DMS153 treated with DMSO at 0.1 percent for 48 hours (cell line): ENCODE results near the gene KRTAP26-1.

ENCODE experiments used
- DNase-seq: peaks from one replicate; lab custom pipeline; 2025; ENCODE audit not compliant: unreplicated experiment; lab: John Stamatoyannopoulos, UW

Gene KRTAP26-1

DNA sequence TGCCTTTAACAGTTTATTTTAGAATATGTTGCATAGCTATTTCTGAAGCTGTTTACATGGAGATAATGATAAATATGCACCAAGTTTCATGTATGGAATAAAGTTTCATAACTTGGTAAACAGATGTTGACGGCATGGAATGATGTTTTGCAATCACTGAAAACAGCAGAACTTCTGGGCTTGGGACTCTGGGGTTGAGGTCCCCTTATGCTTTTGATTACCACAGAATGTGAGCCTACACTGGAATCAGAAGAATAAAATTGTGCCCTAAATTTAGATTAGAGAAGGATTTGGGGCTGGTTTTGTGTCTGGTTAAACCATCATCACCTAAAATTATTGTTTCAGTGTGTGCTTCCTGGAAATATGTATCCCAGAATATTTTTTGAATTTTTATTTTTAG, 48.5 kb downstream of the KRTAP26-1 start:
- no peak for DNase-seq

DNA sequence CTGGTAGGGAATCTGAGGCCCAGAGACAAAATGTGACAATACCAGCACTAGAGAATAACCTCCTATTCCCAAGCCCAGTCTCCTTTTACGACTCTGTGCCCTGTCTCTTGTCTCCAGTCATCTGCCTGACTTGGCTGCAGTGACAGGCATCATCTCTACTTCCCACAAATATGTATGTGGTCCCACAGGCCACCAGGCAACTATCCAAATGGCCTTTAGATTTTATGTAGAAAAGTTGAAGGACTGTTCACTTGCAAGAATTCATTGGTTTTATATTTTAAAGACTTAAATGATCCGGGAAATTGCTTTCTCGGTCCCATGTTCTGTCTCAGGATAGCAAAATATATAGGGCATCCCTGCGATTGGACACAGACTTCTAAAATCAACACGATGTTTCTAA, 49.0 kb downstream of the KRTAP26-1 start:
- no peak for DNase-seq

DNA sequence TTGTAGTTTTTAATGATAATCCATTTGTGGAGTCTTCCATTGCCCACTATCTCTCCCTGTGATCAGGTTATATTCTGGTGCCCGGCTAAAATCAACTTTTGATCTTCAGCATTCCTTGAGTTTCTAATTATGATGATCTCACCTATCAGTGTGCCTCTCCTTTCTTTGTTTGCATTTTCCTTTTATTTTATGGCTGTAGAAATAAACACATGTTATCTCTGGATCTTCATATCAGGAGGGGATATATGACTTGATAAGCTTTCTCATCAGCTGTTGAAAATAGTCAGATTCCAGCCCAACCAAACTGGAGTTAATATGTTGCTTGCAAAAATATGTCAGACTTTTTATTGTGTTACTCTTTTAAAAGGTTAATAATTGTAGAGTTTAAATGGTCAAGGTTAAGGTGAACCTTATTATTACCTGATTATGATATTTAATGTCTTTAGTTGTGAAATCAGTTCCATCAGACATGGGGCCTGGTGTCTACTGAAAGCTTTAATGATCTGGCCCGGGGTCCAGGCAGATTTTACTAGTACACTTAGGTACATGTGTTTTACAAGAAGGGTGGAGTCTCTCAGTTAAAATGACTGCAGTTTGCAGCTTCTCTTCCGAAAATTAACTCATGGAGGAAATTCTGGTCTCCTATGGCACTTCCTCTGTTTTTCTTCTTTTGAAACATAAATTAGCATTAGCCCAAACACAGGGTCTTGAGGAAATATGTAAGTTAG, 50.1 kb downstream of the KRTAP26-1 start:
- no peak for DNase-seq
